ENCODE results near the gene TCF20. TPM values are rescaled to one million over a fixed set of nuclear protein-coding genes. Genes with fewer than 3 reads are reported as not detected.

The TCF20 gene
- total and polyA plus RNA-seq, 2 experiments from 2014 or later = 0.64 to 17.2 TPM

DNA sequence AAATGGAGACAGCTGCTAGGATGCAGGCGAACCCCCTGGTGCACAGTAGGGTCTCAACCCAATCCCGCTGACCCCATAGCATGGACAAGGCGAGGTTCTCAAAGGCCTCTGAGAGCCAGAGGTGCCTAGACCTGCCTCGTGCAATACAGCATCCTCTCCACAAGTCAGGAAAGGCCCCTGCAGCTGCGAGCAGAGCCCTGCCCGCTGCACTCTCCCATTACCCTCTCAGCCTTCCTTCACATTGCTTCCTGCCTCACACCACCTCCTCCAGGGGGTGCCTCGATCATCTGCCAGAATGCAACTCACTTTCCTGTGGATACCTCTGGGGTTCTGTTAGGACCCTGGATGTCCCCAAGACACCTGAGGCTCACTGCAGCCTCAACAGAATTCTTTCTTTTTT lies 42.8 kb upstream of the TCF20 start:
- 81 to 85% methylated on average over 7 of the region's 7 CpGs for WGBS, 2 experiments (ENCODE audit: low coverage in 1 of 2, low lambda C conversion rate in 2 of 2, missing lambda C conversion rate in 2 of 2)
- H3K9me2 ChIP-seq (ENCODE audit: insufficient read depth) = no peaks in the 10 kb centered on the region
- H3K4me3 ChIP-seq = no peak overlapping the region
- H3K9ac ChIP-seq = no peak overlapping the region
- H3K79me2 ChIP-seq (ENCODE audit: insufficient read depth) = no peaks in the 10 kb centered on the region
- no peaks in the 10 kb centered on the region for H3K27me3 ChIP-seq (replicated peaks; ENCODE audit: insufficient read depth)
- DNase-seq = no peak
- TF ChIP-seq EZH2 (IDR thresholded peaks at IDR 0.05; ENCODE audit: insufficient read depth, poor library complexity, severe bottlenecking) (no peak), EZH2phosphoT487 (IDR thresholded peaks at IDR 0.05; ENCODE audit: insufficient read depth, low read depth) (no peak)
- H3K36me3 ChIP-seq (ENCODE audit: low read depth) = no peaks in the 10 kb centered on the region
- no peak overlapping the region for H3K27ac ChIP-seq
- no peak overlapping the region for H3K4me2 ChIP-seq (ENCODE audit: unreplicated experiment)
- H3K9me3 ChIP-seq (ENCODE audit: low read depth) = no peaks in the 10 kb centered on the region
- no peak overlapping the region for H2AFZ ChIP-seq
- in situ Hi-C loops (cut with MboI) = no loop called here
- no peaks in the 10 kb centered on the region for H3F3A ChIP-seq (ENCODE audit: insufficient read depth)
- H4K20me1 ChIP-seq (ENCODE audit: insufficient read depth) = no peaks in the 10 kb centered on the region
- H3K4me1 ChIP-seq (ENCODE audit: insufficient read depth) = no peaks in the 10 kb centered on the region

DNA sequence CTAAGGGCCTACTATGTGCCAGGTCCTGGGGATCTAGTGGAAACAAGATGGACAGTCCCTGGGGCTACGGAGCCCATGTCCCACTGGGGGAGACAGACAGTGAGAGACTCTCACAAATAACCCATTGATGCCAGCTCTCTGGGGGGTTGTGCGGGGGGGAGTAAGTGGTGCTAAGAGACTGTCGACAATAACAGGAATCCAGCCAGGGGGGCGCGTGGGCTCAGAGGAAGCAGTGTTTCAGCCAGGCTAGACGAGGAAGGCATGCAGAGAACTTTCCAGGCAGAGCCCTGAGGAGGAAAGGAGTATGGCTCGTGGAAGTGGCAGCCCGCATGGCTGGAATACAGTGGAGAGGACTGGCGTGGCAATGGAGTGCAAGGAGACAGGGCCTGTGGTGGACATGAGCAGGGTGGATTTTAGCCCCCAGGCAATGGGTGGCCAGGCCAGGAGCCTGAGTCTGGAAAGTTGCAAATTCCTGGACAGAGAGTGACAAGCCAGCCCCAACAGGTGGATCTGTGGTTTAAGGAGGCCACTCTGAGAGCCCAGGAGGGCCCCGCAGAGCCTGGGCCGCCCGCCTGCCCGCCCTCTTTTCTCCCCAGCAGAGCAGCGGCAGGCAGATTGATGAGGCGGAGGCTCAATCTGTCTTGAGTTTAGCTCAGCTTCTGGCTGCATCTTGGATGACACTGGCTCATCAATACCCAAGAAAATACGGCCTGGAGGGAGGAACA lies 40.0 kb upstream of the TCF20 start:
- in situ Hi-C loops (cut with MboI) = no loop called here
- Histone ChIP-seq H3K9me2 (ENCODE audit: insufficient read depth) (no peaks in the 10 kb centered on the region), H3K79me2 (ENCODE audit: insufficient read depth) (no peaks in the 10 kb centered on the region), H4K20me1 (ENCODE audit: insufficient read depth) (no peaks in the 10 kb centered on the region), H2AFZ (no peak overlapping the region), H3K27ac (no peak overlapping the region), H3K27me3 (replicated peaks; ENCODE audit: insufficient read depth) (no peaks in the 10 kb centered on the region), H3K4me3 (no peak overlapping the region), H3K4me1 (ENCODE audit: insufficient read depth) (no peaks in the 10 kb centered on the region), H3K4me2 (ENCODE audit: unreplicated experiment) (no peak overlapping the region), H3K36me3 (ENCODE audit: low read depth) (no peaks in the 10 kb centered on the region), H3F3A (ENCODE audit: insufficient read depth) (no peaks in the 10 kb centered on the region), H3K9ac (no peak overlapping the region), H3K9me3 (ENCODE audit: low read depth) (no peaks in the 10 kb centered on the region)
- WGBS, 2 experiments (ENCODE audit: low coverage in 1 of 2, low lambda C conversion rate in 2 of 2, missing lambda C conversion rate in 2 of 2) = 82 to 86% methylated on average over 16 of the region's 16 CpGs
- TF ChIP-seq EZH2phosphoT487 (IDR thresholded peaks at IDR 0.05; ENCODE audit: insufficient read depth, low read depth) (no peak), EZH2 (IDR thresholded peaks at IDR 0.05; ENCODE audit: insufficient read depth, poor library complexity, severe bottlenecking) (no peak)
- DNase-seq = no peak

DNA sequence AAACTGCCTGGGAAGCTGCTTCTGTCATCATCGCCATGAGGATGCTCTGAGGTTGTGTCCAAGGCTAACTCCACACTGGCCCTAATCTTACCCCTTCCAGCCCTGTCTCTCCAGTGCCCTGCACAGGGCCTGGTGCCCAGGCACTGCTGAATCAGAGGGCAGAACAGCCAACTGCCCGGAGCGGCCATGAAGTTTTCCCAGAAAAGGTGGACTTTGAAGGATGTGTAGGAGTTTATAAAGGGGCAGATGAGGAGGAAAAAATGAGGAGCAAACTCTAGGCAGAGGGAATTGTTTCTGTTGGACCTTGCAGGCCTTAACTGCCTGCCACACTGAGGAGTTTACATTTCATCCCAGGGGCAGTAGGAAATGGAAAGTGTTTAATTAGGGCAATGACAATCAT lies 39.4 kb upstream of the TCF20 start:
- in situ Hi-C loops (cut with MboI) = no loop called here
- Histone ChIP-seq H3K9me2 (ENCODE audit: insufficient read depth) (no peaks in the 10 kb centered on the region), H3K79me2 (ENCODE audit: insufficient read depth) (no peaks in the 10 kb centered on the region), H3K9ac (no peak overlapping the region), H3K27me3 (replicated peaks; ENCODE audit: insufficient read depth) (no peaks in the 10 kb centered on the region), H3K9me3 (ENCODE audit: low read depth) (no peaks in the 10 kb centered on the region), H3K36me3 (ENCODE audit: low read depth) (no peaks in the 10 kb centered on the region), H3K4me2 (ENCODE audit: unreplicated experiment) (no peak overlapping the region), H3K27ac (no peak overlapping the region), H3K4me3 (no peak overlapping the region), H3F3A (ENCODE audit: insufficient read depth) (no peaks in the 10 kb centered on the region), H3K4me1 (ENCODE audit: insufficient read depth) (no peaks in the 10 kb centered on the region), H2AFZ (no peak overlapping the region), H4K20me1 (ENCODE audit: insufficient read depth) (no peaks in the 10 kb centered on the region)
- DNase-seq = no peak
- TF ChIP-seq EZH2 (IDR thresholded peaks at IDR 0.05; ENCODE audit: insufficient read depth, poor library complexity, severe bottlenecking) (no peak), EZH2phosphoT487 (IDR thresholded peaks at IDR 0.05; ENCODE audit: insufficient read depth, low read depth) (no peak)
- WGBS, 2 experiments (ENCODE audit: low coverage in 1 of 2, low lambda C conversion rate in 2 of 2, missing lambda C conversion rate in 2 of 2) = 90 to 96% methylated on average over 3 of the region's 3 CpGs

DNA sequence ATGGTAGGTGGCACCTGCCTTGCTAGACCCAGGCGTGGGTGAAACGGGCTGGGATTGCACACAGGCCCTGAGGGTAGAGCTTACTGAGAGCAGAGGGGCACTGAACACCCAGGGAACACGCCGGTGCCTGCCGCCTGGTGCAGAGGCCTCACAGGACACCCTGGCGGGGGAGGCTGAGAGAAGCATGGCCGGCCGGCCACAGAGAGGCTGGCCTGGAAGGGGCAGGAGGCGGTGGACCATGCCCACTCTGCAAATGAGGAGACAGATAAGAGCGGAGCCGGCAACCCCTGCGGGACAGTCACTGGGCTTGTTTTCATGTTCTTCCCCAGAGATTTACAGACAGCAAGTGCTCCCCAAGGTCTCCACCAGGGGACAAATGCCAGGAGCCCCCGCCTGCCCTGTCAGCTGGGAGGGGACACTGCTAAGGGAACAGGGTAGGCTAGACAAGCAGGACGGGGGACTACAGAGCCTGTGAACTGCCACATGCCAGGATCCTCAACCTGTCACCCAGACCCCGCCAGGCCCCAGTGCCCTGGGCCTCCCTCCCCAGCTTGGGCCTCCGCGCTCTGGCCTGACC lies 38.5 kb upstream of the TCF20 start:
- WGBS, 2 experiments (ENCODE audit: low coverage in 1 of 2, low lambda C conversion rate in 2 of 2, missing lambda C conversion rate in 2 of 2) = 85 to 90% methylated on average over 13 to 17 of the region's 17 CpGs
- Histone ChIP-seq H3K79me2 (ENCODE audit: insufficient read depth) (no peaks in the 10 kb centered on the region), H3K36me3 (ENCODE audit: low read depth) (no peaks in the 10 kb centered on the region), H3F3A (ENCODE audit: insufficient read depth) (no peaks in the 10 kb centered on the region), H3K9me2 (ENCODE audit: insufficient read depth) (no peaks in the 10 kb centered on the region), H3K9ac (no peak overlapping the region), H3K9me3 (ENCODE audit: low read depth) (no peaks in the 10 kb centered on the region), H3K4me3 (no peak overlapping the region), H3K4me2 (ENCODE audit: unreplicated experiment) (no peak overlapping the region), H4K20me1 (ENCODE audit: insufficient read depth) (no peaks in the 10 kb centered on the region), H3K27me3 (replicated peaks; ENCODE audit: insufficient read depth) (no peaks in the 10 kb centered on the region), H3K27ac (no peak overlapping the region), H3K4me1 (ENCODE audit: insufficient read depth) (no peaks in the 10 kb centered on the region), H2AFZ (no peak overlapping the region)
- in situ Hi-C loops (cut with MboI) = no loop called here
- DNase-seq = no peak
- TF ChIP-seq EZH2 (IDR thresholded peaks at IDR 0.05; ENCODE audit: insufficient read depth, poor library complexity, severe bottlenecking) = no peak
- TF ChIP-seq EZH2phosphoT487 (IDR thresholded peaks at IDR 0.05; ENCODE audit: insufficient read depth, low read depth) = no peak
